Measurements from ENCODE around the gene NRBF2.
"Not testable (repeated sequence)": the region's sequence is repeated elsewhere in the genome, so short reads cannot be mapped to it uniquely, and the experiment has no call there.

NRBF2 gene

GRCh38 chr10:63133056-63133820, at the start of gene NRBF2:
NRBF2 (plus strand) TSS chr10:63133328; CDS start chr10:63133471, 143 bp downstream.
- TF ChIP-seq CTCF (IDR thresholded peaks at IDR 0.05) = no peak
- no peak for TF ChIP-seq ZFX (IDR thresholded peaks at IDR 0.05; ENCODE audit: borderline replicate concordance)
- H3K27ac ChIP-seq = peak within 1 kb of the TSS; percentile 53

- H3K27ac ChIP-seq = not testable (repeated sequence)
Measured at GRCh38 chr10:63083406-63083805, 49.7 kb upstream of the NRBF2 start.

- TF ChIP-seq ZFX (IDR thresholded peaks at IDR 0.05; ENCODE audit: borderline replicate concordance) (no peak), CTCF (IDR thresholded peaks at IDR 0.05) (peak; percentile 78)
- H3K27ac ChIP-seq = no peak overlapping the region
Measured at GRCh38 chr10:63083904-63084689, 49.0 kb upstream of the NRBF2 start.

GRCh38 chr10:63084690-63085382, 48.3 kb upstream of the NRBF2 start:
- no peak overlapping the region for H3K27ac ChIP-seq
- TF ChIP-seq CTCF (IDR thresholded peaks at IDR 0.05) (no peak), ZFX (IDR thresholded peaks at IDR 0.05; ENCODE audit: borderline replicate concordance) (no peak)

GRCh38 chr10:63093227-63093626, 39.9 kb upstream of the NRBF2 start:
- no peak overlapping the region for H3K27ac ChIP-seq
- TF ChIP-seq CTCF (IDR thresholded peaks at IDR 0.05) (no peak), ZFX (IDR thresholded peaks at IDR 0.05; ENCODE audit: borderline replicate concordance) (no peak)

GRCh38 chr10:63094405-63094804, 38.7 kb upstream of the NRBF2 start:
- TF ChIP-seq CTCF (IDR thresholded peaks at IDR 0.05) = no peak
- TF ChIP-seq ZFX (IDR thresholded peaks at IDR 0.05; ENCODE audit: borderline replicate concordance) = no peak
- no peak overlapping the region for H3K27ac ChIP-seq

- TF ChIP-seq ZFX (IDR thresholded peaks at IDR 0.05; ENCODE audit: borderline replicate concordance) (no peak), CTCF (IDR thresholded peaks at IDR 0.05) (no peak)
- no peak overlapping the region for H3K27ac ChIP-seq
Measured at GRCh38 chr10:63094881-63095280, 38.2 kb upstream of the NRBF2 start.

Measured in 22Rv1 (cell line).